Activated naive CD8-positive, alpha-beta T cell (primary cell): Measurements from ENCODE around the gene SYNM.
A peak's percentile ranks its signal among the peaks of the same experiment; 100 is the strongest.
"Not testable (repeated sequence)": the region's sequence is repeated elsewhere in the genome, so short reads cannot be mapped to it uniquely, and the experiment has no call there.

Source experiments
- H3K27ac Mint-ChIP-seq: one replicate; pipeline ENCODE4 v1.8.0; 2021; ENCODE audit warnings: mixed read lengths
- H3K27me3 Mint-ChIP-seq: one replicate; pipeline ENCODE4 v1.8.0; 2021; ENCODE audit warnings: mixed read lengths
- H3K36me3 Mint-ChIP-seq: one replicate; pipeline ENCODE4 v1.8.0; 2021; ENCODE audit warnings: mixed read lengths
- H3K4me1 Mint-ChIP-seq: one replicate; pipeline ENCODE4 v1.8.0; 2021; ENCODE audit warnings: low read depth, mixed read lengths
- H3K4me3 Mint-ChIP-seq: one replicate; pipeline ENCODE4 v1.8.0; 2021; ENCODE audit warnings: mild to moderate bottlenecking, mixed read lengths
- H3K9me3 Mint-ChIP-seq: one replicate; pipeline ENCODE4 v1.8.0; 2021; ENCODE audit warnings: low read depth, mixed read lengths

Gene SYNM, protein sequence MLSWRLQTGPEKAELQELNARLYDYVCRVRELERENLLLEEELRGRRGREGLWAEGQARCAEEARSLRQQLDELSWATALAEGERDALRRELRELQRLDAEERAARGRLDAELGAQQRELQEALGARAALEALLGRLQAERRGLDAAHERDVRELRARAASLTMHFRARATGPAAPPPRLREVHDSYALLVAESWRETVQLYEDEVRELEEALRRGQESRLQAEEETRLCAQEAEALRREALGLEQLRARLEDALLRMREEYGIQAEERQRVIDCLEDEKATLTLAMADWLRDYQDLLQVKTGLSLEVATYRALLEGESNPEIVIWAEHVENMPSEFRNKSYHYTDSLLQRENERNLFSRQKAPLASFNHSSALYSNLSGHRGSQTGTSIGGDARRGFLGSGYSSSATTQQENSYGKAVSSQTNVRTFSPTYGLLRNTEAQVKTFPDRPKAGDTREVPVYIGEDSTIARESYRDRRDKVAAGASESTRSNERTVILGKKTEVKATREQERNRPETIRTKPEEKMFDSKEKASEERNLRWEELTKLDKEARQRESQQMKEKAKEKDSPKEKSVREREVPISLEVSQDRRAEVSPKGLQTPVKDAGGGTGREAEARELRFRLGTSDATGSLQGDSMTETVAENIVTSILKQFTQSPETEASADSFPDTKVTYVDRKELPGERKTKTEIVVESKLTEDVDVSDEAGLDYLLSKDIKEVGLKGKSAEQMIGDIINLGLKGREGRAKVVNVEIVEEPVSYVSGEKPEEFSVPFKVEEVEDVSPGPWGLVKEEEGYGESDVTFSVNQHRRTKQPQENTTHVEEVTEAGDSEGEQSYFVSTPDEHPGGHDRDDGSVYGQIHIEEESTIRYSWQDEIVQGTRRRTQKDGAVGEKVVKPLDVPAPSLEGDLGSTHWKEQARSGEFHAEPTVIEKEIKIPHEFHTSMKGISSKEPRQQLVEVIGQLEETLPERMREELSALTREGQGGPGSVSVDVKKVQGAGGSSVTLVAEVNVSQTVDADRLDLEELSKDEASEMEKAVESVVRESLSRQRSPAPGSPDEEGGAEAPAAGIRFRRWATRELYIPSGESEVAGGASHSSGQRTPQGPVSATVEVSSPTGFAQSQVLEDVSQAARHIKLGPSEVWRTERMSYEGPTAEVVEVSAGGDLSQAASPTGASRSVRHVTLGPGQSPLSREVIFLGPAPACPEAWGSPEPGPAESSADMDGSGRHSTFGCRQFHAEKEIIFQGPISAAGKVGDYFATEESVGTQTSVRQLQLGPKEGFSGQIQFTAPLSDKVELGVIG (N-terminal part only)

DNA sequence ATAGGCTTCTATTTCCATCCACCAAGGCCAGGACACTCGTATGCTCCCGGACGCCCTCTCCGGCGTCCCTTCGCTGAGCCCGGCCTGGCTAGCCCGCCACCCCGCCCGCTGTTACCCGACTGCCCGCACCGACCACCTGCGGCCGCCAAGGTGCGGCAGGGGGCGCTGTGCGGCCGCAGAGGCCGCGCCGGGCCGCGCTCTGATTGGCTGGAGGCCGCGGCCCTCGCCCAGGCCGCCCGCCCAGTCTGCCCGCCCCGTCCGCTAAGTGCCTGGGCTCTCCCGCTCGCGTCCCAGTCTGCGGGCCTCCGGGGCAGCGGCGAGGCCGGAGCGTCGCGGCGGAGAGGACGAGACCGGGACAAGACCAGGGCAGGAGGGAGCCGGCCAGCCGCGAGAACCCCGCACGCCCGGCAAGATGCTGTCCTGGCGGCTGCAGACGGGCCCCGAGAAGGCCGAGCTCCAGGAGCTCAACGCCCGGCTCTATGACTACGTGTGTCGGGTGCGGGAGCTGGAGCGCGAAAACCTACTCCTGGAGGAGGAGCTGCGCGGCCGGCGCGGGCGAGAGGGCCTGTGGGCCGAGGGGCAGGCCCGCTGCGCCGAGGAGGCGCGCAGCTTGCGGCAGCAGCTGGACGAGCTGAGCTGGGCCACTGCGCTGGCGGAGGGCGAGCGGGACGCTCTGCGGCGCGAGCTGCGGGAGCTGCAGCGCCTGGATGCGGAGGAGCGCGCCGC lies at the start of gene SYNM:
SYNM (plus strand) TSS at position 293 of the 726 bp plus-strand sequence; CDS start at position 413, 120 bp downstream.
- Mint-ChIP-seq H3K4me1 (peaks cover 13% of the 10 kb centered on the region), H3K4me3 (peak within 1 kb of the TSS; percentile 40), H3K9me3 (no peaks in the 10 kb centered on the region), H3K27me3 (peaks cover 31% of the 10 kb centered on the region), H3K36me3 (no peaks in the 10 kb centered on the region), H3K27ac (no peak within 1 kb of the TSS)

DNA sequence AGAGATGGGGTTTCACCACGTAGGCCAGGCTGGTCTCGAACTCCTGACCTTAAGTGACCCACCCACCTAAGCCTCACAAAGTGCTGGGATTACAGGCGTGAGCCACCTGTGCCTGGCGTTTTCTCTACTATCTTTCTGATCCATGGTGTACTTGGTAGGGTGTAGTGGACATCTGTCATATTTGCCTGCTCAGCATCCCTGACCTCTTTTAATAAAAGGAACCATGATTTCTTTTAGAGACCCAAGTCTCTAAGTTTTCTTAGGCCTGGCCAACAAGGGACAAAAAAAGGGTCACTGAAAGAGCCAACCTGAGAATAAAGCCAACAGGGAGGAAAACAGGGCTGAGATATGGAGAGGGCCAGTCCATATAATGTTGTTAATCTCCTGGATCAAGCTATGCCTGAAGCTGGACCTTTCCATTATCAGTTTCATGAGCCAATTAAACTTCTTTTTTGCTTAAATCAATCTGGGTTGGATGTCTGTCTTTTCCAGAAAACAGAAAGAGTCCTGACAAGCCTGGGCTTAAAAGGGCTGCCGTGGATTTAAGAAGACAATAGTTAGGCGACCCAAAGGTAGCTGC lies 49.2 kb upstream of the SYNM start:
- Mint-ChIP-seq H3K36me3 (no peaks in the 10 kb centered on the region), H3K27me3 (peaks cover 11% of the 10 kb centered on the region), H3K9me3 (no peaks in the 10 kb centered on the region), H3K27ac (no peak overlapping the region), H3K4me3 (no peak overlapping the region), H3K4me1 (peaks cover 12% of the 10 kb centered on the region)

DNA sequence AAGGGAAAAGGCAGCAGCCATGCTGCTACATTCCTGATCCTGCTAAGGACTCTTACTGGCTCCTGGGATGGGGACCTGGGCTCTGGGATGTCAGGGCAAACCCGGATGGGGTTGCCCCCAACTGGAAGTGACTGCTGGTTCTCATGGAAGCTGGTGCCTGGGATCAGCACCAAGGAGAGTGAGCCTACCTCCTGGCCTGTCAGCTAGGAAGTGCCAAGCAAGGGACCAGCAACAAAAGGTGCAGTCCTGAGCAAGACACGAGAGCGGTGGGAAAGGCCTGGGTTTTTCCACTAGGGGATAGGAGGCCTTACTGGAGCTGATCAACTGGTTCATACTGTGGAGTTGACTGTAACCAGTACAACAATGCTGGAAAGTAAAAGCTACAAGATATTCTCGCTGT lies 47.9 kb upstream of the SYNM start:
- Mint-ChIP-seq H3K4me3 (no peak overlapping the region), H3K36me3 (no peaks in the 10 kb centered on the region), H3K9me3 (no peaks in the 10 kb centered on the region), H3K27me3 (peaks cover 20% of the 10 kb centered on the region), H3K27ac (no peak overlapping the region), H3K4me1 (peaks cover 11% of the 10 kb centered on the region)

DNA sequence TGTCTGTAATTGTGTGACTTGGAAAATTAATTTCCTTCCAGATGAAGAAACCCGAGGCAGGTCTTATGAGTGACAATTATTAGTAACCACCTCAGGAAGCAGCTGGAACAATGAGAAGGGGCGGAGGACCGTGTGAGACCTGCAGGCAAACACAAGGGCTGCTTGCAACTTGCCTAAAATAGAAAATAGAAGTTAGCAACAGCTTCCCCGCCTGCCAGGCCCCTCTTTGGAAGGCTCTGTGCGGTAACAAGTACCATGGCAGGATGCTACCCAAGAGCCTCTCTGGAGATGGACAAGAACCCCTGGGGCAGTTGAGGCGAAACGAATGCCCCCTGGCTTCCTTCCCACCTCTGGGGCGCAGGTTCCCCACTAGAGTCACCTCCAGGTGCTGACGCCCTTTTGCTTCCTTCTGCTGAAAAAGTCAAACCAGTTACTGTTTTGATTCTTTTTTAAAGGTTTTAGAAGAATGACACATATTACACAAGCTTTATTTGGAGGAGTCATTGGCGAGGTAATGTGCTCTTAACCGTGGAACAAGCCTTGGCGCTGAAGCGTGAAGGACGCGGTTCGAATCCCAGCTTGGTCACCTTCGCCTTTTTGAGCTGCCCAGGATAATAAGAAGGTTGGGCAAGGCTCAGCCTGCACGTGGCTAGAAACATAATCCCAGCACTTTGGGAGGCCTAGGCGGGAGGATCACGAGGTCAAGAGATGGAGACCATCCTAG lies 47.0 kb upstream of the SYNM start:
- H3K36me3 Mint-ChIP-seq, result no peaks in the 10 kb centered on the region

DNA sequence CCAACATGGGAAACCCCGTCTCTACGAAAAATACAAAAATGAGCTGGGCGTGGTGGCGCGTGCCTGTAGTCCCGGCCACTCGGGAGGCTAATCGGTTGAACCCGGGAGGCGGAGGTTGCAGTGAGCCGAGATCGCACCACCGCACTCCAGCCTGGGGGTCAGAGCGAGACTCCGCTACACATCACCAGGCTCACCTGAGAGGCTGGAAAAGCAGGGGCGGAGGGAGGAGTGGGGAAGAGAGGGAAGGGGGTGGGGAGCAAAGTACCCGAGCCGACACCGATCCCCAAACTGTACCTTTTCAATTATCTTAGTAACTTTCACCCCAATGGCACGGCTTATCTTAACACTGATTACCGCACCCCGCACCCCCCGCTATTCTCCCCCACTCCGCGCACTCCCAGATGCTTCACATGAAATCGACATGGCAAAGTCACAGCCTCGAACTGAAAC lies 46.4 kb upstream of the SYNM start:
- Mint-ChIP-seq H3K27me3 (peaks cover 17% of the 10 kb centered on the region), H3K4me1 (peaks cover 7% of the 10 kb centered on the region), H3K9me3 (no peaks in the 10 kb centered on the region), H3K27ac (no peak overlapping the region), H3K4me3 (peak overlapping the region; percentile 80), H3K36me3 (no peaks in the 10 kb centered on the region)

More for the DNA sequence above, 47.0 kb upstream of the SYNM start:
- Mint-ChIP-seq H3K4me3 (peak overlapping the region; percentile 80), H3K27ac (no peak overlapping the region), H3K4me1 (peaks cover 7% of the 10 kb centered on the region), H3K9me3 (no peaks in the 10 kb centered on the region), H3K27me3 (peaks cover 20% of the 10 kb centered on the region)

DNA sequence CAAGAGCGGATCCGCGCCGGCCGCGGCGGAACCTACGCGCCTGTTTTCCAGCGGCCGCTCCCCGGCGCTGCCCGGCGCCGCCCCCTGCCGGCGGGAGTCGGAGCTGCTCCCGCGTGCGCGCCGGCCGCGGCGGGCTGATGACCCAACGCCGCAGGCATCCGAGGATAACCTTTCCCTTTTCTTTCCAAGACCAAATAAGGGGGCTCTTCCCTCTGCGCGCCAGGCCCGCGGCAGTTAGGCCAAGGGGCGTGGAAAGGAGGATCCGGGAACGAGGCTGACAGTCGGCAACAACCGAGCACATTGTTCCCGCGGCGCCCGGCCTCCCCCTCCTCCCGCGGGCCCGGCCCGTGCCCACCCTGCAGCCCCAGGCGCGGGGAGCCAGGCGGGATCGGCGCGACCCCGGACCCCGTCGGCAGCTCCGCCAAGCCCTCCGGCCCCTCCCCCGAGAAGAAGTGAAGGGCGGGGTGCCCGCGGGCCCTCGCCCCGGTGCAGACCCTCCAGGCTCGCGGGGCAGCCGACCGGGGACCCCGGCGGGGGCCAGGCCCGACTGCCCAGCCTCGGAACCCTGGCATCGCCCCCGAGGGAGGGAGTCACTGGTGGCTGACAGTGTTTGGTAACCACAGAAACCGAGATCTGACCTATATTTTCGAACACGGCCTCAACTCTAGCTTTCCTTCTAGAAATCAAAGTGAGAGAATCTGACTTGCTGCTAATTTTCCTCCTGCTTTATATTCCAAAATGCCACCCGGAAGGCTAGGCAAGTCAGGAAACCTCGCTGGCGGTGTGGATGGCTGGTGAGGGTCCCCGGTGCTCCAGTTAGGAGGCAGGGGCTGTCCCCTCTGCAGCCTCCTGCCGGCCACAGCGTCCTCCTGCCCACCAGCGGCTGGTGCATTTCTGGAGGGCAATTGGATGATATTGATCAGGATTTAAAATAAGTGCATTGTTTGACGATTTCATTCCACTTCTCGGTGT lies 45.6 kb upstream of the SYNM start:
- no peaks in the 10 kb centered on the region for H3K36me3 Mint-ChIP-seq
- H3K27ac Mint-ChIP-seq, result no peak overlapping the region
- H3K4me3 Mint-ChIP-seq, result peak overlapping the region; percentile 70
- no peaks in the 10 kb centered on the region for H3K9me3 Mint-ChIP-seq
- peaks cover 7% of the 10 kb centered on the region for H3K4me1 Mint-ChIP-seq
- H3K27me3 Mint-ChIP-seq, result peaks cover 17% of the 10 kb centered on the region

DNA sequence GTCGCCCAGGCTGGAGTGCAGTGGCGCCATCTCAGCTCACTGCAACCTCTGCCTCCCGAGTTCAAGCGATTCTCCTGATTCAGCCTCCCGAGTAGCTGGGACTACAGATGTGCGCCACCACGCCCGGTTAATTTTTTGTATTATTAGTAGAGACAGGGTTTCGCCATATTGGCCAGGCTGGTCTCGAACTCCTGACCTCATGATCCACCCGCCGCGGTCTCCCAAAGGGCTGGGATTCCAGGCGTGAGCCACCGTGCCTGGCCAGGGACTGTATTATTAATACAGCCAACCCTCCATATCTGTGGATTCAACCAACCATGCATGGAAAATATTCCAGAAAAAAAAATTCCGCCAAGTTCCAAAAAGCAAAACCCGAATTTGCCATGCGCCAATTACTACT lies 44.7 kb upstream of the SYNM start:
- H3K36me3 Mint-ChIP-seq, H3K4me1 Mint-ChIP-seq, H3K27ac Mint-ChIP-seq, H3K9me3 Mint-ChIP-seq: not testable (repeated sequence)
- Mint-ChIP-seq H3K27me3 (peaks cover 17% of the 10 kb centered on the region), H3K4me3 (peak overlapping the region; percentile 70)

DNA sequence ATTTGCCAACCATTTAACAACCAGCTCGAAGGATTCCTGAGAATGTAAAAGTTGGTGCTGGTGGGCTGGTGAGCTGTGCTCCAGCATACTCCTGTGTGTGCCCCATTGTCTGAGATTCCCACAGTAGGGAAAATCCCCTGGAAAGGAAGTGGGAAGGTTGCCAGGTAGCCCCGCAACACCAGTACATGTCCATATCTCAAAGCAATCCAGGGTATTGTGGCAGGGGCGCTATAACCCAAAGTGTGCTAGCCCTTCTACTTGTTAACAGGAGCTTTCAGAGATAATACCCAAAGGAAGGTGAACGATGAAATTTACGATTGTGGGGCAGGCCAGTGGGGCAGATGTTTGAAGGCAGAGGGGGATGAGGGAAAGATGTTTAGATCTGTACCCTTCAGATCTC lies 42.7 kb upstream of the SYNM start:
- Mint-ChIP-seq H3K36me3 (no peaks in the 10 kb centered on the region), H3K27me3 (peaks cover 17% of the 10 kb centered on the region), H3K4me3 (no peak overlapping the region)

DNA sequence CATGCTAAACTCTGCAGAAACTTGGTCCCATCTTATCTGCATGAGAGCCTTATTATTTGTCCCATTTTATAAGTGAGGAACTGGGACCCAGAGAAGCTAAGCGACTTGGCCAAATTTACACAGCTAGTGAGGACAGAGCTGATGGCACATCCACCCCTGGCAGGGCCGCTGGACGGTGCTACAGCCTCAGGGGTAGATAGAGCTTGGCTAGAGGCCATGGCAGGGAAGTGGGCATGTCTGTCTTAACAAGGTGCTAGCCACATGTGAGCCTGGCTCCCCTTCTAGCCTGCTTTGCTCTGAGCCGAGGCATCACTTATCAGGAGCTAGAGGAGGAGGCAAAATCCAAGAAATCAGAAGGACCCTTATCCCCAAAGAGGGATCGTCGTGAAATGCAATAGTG lies 36.7 kb upstream of the SYNM start:
- Mint-ChIP-seq H3K36me3 (no peaks in the 10 kb centered on the region), H3K9me3 (no peaks in the 10 kb centered on the region), H3K27ac (no peak overlapping the region), H3K4me3 (peak overlapping the region; percentile 27), H3K27me3 (no peaks in the 10 kb centered on the region), H3K4me1 (no peaks in the 10 kb centered on the region)

More for the DNA sequence above, 42.7 kb upstream of the SYNM start:
- no peaks in the 10 kb centered on the region for H3K9me3 Mint-ChIP-seq
- H3K27ac Mint-ChIP-seq, result no peak overlapping the region
- peaks cover 7% of the 10 kb centered on the region for H3K4me1 Mint-ChIP-seq

DNA sequence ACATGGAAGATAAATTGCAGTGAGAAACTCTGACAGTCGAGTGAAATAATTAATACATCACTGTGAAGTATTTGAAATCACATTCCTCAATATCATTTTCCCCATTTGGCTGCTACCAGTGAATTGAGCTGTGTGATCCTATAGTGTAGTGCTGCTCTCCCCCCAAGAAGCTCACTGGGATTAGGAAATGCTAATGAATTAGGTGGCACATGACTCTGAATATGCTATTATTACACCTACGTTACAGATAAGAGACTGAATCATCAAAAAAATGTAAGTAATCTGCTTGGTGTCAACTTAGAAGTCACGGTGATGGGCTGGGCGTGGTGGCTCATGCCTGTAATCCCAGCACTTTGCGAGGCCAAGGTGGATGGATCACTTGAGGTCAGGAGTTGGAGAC lies 34.7 kb upstream of the SYNM start:
- no peaks in the 10 kb centered on the region for H3K27me3 Mint-ChIP-seq
- no peaks in the 10 kb centered on the region for H3K9me3 Mint-ChIP-seq
- no peaks in the 10 kb centered on the region for H3K36me3 Mint-ChIP-seq
- no peaks in the 10 kb centered on the region for H3K4me1 Mint-ChIP-seq
- H3K4me3 Mint-ChIP-seq, result no peak overlapping the region
- no peak overlapping the region for H3K27ac Mint-ChIP-seq

DNA sequence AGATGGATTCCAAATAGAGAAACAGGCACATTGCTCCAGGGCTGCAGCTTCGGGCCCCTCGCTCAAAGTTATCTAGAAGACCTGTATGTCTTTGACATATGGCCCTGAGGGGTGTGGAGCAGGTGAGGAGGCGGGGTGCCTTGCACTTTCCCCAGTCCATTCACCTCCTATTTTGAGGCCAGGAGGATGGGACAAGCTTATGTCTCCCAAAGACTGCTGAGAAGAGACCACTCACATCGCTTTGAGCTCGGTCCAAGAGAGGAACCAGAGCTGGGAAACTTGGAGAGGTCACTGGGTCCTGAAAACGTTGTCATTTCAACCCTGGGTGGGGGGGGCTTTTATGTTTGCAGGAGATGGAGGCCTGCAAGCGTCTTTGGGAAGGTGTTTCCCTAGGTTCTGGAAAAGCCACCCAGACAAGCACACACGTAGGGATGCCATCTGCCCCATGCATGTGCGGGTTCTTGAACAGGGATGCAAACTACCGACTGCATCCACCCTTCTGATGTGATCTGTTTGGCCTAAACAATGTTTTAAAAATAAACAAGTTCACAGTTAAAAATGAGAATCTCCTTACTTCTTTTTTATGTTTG lies 33.7 kb upstream of the SYNM start:
- Mint-ChIP-seq H3K36me3 (no peaks in the 10 kb centered on the region), H3K4me3 (no peak overlapping the region), H3K9me3 (no peaks in the 10 kb centered on the region), H3K27me3 (no peaks in the 10 kb centered on the region), H3K4me1 (peaks cover 3% of the 10 kb centered on the region), H3K27ac (no peak overlapping the region)

DNA sequence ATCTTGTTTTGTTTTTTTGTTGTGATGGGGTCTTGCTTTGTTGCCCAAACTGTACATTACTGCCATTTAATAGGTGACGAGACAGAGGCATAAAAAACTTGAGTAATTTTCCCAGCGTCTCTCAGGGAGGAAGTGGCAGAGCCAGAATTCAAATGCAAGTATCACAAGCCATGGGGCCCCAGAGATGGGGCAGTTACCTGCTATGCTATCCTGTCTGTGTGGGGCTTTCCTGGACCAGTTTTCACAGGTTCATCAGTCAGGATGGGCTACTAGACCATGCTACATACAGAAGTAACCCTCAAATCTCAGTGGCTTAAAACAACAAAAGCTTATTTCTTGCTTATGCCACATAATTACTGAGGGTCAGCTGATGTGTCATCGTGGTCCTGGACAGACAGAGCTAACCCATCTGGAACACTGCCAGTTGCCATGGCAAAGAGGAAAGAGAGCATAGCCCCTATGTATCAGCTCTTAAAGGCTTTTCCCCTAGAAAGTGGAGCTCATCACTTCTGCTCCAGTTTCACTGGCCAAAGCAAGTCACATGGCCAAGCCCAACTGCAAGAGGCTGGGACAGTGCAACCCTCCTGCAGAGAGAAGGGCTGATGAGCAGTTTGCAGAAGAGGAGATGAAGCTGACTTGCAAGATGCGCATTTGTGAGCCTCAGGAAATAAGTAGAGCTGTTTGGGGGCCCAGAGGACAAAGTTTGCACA lies 31.7 kb upstream of the SYNM start:
- no peak overlapping the region for H3K4me3 Mint-ChIP-seq
- H3K27ac Mint-ChIP-seq, result no peak overlapping the region
- H3K4me1 Mint-ChIP-seq, result peaks cover 8% of the 10 kb centered on the region
- no peaks in the 10 kb centered on the region for H3K36me3 Mint-ChIP-seq
- H3K27me3 Mint-ChIP-seq, result no peaks in the 10 kb centered on the region
- no peaks in the 10 kb centered on the region for H3K9me3 Mint-ChIP-seq
